GM21737 (cell line): ENCODE data around the gene RSRC1.
A peak's percentile ranks its signal among the peaks of the same experiment; 100 is the strongest.

Experiments
- ATAC-seq: cut with Tn5 transposase; IDR thresholded peaks from one replicate; pipeline ENCODE4 v1.9.1; 2021; ENCODE audit warnings: mild to moderate bottlenecking, moderate library complexity; ENCODE audit not compliant: unreplicated experiment

The RSRC1 gene

DNA sequence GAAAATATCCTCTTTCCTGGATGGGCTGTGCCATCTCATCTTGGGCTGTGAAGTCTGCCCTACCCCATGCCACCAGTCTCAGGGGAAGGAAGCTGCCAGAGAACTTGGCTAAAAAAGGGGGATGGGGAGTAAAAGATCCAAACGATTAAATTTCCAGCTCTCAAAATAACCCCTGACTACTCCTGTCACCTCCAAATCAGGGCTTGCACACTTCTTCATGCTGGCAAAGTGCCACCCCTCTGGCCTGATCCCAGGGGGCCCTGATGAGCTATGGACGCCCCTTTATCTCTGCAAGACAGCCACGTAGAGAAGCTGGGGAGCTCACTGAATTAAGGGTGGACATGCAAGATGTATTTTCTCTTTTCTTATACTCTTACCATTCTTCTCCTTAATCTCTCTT is 459.9 kb downstream of the RSRC1 start:
- ATAC-seq: no peak

DNA sequence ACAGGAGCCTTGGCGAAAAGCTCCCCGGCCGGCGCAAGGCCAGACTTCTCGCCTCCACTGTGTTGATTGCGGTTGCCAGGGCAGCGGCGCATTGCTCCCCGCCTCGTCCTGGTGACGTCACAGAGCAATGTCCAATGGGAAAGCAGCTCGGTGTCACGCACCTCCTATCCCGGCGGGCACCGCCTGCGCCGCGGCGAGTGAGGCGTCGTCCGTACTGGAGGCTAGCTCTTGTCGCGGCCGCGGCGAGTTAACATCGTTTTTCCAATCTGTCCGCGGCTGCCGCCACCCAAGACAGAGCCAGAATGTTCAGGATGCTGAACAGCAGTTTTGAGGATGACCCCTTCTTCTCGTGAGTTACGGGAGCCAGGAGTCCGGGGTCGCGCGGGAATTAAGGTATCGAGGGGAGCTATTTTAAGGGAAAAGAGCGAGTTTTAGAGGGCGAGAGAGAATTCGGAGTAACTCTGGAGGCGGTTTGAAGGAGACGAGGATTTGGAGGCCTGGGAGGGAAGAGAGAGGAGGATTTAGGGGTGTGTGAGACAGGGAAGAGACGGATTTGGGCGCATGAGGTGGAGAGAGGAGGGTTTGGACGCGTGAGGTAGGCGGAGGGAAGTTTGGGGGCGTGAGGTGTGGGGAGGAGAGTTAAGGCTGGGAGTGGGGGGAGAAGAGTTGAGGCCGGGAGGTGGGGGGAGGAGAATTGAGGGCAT is 461.3 kb downstream of the RSRC1 start, which contains the start of gene MLF1:
Gene MLF1, plus strand, starts transcription at position 196 of the 704 bp plus-strand sequence. Its CDS starts 107 bp downstream, at position 303.
- peak; percentile 100 for ATAC-seq

DNA sequence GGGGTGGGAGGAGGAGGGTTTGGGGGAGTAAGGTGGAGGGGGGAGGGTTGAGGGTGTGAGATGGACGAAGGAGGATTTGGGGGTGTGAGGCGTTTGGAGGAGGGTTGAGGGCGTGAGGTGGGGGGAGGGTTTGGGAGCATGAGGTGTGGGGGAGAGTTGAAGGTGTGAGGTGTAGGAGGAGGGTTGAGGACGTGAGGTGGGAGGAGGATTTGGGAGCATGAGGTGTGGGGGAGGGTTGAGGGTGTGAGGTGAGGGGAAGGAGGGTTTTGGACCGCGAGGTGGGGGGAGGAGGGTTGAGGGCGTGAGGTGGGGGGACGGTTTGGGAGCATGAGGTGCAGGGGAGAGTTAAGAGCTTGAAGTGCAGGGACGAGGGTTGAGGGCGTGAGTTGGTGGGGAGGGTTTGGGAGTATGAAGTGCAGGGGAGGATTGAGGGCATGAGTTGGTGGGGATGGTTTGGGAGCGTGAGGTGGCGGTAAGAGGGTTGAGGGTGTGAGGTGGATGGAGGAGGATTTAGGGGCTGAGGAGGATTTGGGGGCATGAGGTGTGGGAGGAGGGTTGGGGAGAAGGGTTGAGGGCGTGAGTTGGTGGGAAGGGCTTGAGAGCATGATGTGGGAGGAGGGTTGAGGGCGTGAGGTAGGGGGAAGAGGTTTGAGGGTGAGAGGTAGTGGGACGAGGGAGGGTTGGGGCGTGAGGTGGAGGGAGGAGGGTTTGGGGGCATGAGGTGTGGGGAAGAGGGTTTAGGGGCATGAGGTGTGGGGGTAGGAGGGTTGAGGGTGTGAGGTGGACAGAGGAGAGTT is 462.3 kb downstream of the RSRC1 start:
- no peak for ATAC-seq

DNA sequence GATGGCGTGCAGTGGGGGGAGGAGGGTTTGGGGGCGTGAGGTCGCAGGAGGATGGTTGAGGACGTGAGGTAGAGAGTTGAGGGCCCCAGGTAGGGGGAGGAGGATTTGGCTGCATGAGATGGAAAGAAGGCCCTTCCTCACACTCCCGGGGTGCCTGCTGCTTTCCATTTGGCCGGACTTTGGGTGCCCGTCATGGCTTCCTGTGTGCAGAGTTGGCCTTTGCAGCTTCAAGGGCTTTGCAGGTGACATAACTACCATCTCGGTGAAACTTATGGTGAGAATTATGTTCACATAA is 462.8 kb downstream of the RSRC1 start:
- no peak for ATAC-seq

DNA sequence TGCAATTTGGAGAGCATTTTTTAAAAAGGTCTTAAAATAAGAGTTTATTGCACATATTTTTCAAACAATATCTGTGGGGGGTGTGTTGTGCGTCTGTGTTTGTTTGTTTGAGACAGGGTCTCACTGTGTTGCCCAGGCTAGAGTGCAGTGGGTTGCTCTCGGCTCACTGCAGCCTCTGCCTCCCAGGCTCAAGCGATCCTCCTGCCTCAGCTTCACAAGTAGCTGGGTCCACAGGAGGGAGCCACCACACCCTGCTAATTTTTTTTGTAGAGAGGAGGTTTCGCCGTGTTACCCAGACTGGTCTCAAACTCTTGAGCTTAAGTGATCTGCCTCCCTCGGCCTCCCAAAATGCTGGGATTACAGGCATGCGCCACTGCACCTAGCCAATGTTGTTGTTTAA is 463.8 kb downstream of the RSRC1 start:
- ATAC-seq: no peak

DNA sequence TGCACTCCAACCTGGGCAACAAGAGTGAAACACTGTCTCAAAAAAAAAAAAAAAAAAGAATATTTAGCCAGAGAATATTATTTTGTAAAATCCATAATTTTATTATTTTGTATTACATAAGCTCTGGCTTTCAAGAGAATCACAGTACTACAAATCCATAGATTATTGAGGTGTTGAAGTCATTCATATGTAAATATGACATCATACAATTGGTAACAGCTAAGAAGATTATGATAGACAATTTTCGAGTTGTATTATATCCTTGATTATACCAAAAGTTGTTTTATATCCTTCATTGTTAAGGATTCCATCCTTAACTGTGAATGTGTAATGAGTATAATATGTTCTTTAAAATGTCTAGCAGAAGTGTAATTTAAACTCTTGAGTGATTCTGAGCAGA is 464.8 kb downstream of the RSRC1 start:
- ATAC-seq: no peak

DNA sequence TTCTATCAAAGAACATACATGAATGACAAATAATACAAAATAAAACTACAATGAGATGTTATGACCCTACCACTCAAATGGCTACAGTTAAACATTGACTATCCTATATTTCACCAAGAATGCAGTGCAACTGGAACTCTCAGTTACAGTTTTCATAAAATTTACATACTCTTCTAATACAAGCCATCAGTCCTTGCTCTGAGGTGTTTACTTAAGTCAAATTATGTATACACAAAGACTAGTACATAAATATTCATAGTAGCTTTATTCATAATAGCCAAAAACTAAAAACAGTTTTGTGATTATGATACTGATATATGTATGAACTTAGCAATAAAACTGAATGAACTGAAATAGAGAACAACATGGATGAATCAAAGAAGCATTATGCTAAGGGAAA is 480.3 kb downstream of the RSRC1 start:
- ATAC-seq: no peak
